HG03103 (cell line): Measurements from ENCODE around the gene GSTM1.

Source experiments
- ATAC-seq: cut with Tn5 transposase; IDR thresholded peaks from one replicate; pipeline ENCODE4 v1.9.1; 2021; ENCODE audit warnings: low read depth; ENCODE audit not compliant: unreplicated experiment

The GSTM1 gene

GRCh38 chr1:109687641-109688499 is at the start of gene GSTM1:
GSTM1 (plus strand) TSS chr1:109687817; CDS start chr1:109687874, 57 bp downstream.
- peak; percentile 86 for ATAC-seq

- ATAC-seq, result no peak
Measured at GRCh38 chr1:109639063-109639840, 48.4 kb upstream of the GSTM1 start.

DNA sequence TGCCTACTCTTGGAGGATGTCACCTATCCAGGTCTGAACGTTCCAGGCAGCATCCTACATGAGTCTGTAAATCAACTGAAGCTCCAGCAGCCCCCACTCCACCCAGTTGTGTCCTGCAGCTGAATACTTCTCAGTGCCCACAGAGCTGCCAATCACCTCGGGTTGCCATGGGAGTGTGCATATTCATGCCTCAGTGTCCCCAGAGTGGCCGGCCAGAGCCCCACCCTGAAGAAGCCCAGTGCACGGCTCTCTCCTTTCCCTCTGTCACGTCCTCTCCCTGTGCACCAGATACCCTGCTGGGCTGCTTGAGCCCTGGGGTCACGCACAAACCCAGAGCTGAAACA is 47.8 kb upstream of the GSTM1 start:
- ATAC-seq, result no peak

- ATAC-seq, result no peak
Measured at GRCh38 chr1:109640285-109640865, 47.2 kb upstream of the GSTM1 start.

GRCh38 chr1:109641078-109641740 is 46.4 kb upstream of the GSTM1 start:
- no peak for ATAC-seq

GRCh38 chr1:109641861-109642260 is 45.8 kb upstream of the GSTM1 start:
- ATAC-seq, result no peak

- ATAC-seq, result no peak
Measured at GRCh38 chr1:109642626-109643025, 45.0 kb upstream of the GSTM1 start.

GRCh38 chr1:109643385-109644230 is 44.0 kb upstream of the GSTM1 start:
- peak; percentile 69 for ATAC-seq

- ATAC-seq, result no peak
Measured at GRCh38 chr1:109644670-109645069, 42.9 kb upstream of the GSTM1 start.

DNA sequence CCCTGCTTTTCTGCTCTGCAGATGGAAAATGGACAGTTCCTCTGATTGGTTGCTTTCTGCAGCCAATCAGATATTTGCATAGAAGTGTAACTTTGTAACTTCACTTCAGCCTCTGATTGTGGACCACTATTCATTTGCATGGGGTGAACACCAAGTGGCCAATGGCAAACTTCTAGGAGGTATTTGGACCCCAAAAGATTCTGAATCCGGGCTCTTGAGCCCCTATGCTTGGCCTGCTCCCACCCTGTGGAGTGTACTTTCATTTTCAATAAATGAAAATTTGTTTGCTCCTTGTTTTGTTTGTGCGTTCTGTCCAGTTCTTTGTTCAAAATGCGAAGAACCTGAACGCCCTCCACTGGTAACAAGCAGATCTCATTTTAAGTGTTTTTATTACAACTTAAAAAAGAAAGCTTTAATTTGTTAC is 38.1 kb upstream of the GSTM1 start:
- ATAC-seq, result no peak

- ATAC-seq, result no peak
Measured at GRCh38 chr1:109650609-109651008, 37.0 kb upstream of the GSTM1 start.

DNA sequence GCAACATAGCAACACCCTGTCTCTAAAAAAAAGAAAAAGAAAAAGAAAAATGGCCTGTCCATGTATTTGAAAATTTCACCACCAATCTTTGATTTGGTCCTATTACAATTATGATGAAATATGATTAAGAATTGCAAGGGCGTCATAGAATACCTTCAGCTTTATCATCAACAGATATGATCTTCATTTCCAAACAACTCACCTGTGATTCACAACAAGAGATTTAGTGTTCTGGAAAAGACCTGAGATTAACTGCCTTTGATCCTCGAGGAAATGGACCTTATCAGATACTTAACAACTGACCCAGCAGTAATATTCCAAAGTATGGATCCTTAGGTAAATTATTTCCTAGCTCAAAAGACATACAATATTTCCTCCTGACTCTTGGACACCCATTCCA is 35.2 kb upstream of the GSTM1 start:
- no peak for ATAC-seq

GRCh38 chr1:109653306-109653705 is 34.3 kb upstream of the GSTM1 start:
- ATAC-seq, result no peak

DNA sequence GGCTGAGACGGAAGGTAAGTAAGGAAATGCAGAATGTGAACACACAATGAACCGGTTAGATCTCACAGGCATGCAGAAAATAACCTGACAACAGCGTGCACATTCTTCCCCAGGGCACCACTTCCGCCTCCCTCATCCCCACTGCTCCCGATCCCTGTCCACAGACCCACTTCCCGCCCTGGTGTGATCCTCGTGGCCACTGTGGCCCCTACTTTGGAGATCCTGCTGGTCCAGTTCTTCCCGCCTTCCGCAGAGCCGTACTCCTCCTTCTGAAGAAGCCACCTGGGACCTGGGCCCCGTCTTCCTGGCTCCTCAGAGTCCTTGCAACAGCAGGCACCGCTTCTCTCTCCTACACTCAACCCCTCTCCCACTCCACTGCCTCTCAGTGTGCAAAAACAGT is 33.1 kb upstream of the GSTM1 start:
- ATAC-seq, result no peak

- ATAC-seq, result peak; percentile 74
Measured at GRCh38 chr1:109655615-109656519, 31.8 kb upstream of the GSTM1 start, which contains the start of gene GSTM4. GSTM4 (plus strand) TSS chr1:109656099; CDS start chr1:109656390, 291 bp downstream.

GRCh38 chr1:109657395-109657794 is 30.2 kb upstream of the GSTM1 start:
- no peak for ATAC-seq

GRCh38 chr1:109657970-109658369 is 29.6 kb upstream of the GSTM1 start:
- ATAC-seq, result no peak

- ATAC-seq, result no peak
Measured at GRCh38 chr1:109658533-109659042, 29.0 kb upstream of the GSTM1 start.

DNA sequence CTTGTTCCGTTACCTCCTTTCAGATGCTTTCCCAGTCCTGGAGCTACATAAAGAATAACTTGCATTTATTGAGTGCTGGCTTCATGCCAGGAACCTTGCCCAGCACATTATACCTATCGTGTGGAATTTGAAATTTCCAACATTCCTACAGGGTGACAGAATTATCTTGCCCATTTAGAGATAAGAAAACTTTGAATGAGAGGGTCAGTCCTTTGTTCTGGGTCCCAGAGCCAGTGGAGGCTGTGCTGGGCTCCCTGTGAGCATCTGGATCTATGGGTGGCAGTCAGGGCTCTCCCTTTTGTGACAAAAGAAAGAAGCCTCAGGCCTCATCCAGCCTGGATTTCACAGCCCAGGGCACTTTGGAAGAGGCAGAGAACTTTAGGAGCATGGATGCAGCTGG is 28.5 kb upstream of the GSTM1 start:
- no peak for ATAC-seq
